Ishikawa (cell line): ENCODE results near the gene IDH3B.

ENCODE experiments used
- CEBPB ChIP-seq: IDR thresholded peaks from 2 replicates; pipeline ENCODE4 v1.6.1; 2012
- CREB1 ChIP-seq: IDR thresholded peaks from 2 replicates; pipeline ENCODE4 v1.6.1; 2012; ENCODE audit warnings: low read depth
- EGR1 ChIP-seq: IDR thresholded peaks from 2 replicates; pipeline ENCODE4 v1.6.1; 2012
- EP300 ChIP-seq: IDR thresholded peaks from 2 replicates; pipeline ENCODE4 v1.6.1; 2012; ENCODE audit warnings: borderline replicate concordance
- FOXM1 ChIP-seq: IDR thresholded peaks from 2 replicates; pipeline ENCODE4 v1.6.1; 2012; ENCODE audit warnings: low read depth, borderline replicate concordance
- MAX ChIP-seq: IDR thresholded peaks from 2 replicates; pipeline ENCODE4 v1.6.1; 2012
- NFIC ChIP-seq: IDR thresholded peaks from 2 replicates; pipeline ENCODE4 v1.6.1; 2012
- RAD21 ChIP-seq: IDR thresholded peaks from 2 replicates; pipeline ENCODE4 v1.6.1; 2012; ENCODE audit warnings: low read depth
- TAF1 ChIP-seq: IDR thresholded peaks from 2 replicates; pipeline ENCODE4 v1.6.1; 2012; ENCODE audit warnings: low read depth, mild to moderate bottlenecking
- TCF12 ChIP-seq: IDR thresholded peaks from 2 replicates; pipeline ENCODE4 v1.6.1; 2012; ENCODE audit warnings: low read depth
- TEAD4 ChIP-seq: IDR thresholded peaks from 2 replicates; pipeline ENCODE4 v1.6.1; 2012
- USF1 ChIP-seq: IDR thresholded peaks from 2 replicates; pipeline ENCODE4 v1.6.1; 2012
- YY1 ChIP-seq: IDR thresholded peaks from 2 replicates; pipeline ENCODE4 v1.6.1; 2012; ENCODE audit warnings: low read depth
- ZBTB7A ChIP-seq: IDR thresholded peaks from 2 replicates; pipeline ENCODE4 v1.6.1; 2012; ENCODE audit warnings: low read depth
- TF ChIP-seq, protein P1 (sequence below): IDR thresholded peaks from 2 replicates; pipeline ENCODE4 v1.6.1; 2012; ENCODE audit warnings: low read depth, mild to moderate bottlenecking

Gene IDH3B

GRCh38 chr20:2692886-2693285 is 28.9 kb upstream of the IDH3B start:
- no peak for TF ChIP-seq RAD21
- TF ChIP-seq YY1: no peak
- TF ChIP-seq TEAD4: no peak
- TF ChIP-seq FOXM1: no peak
- TF ChIP-seq TAF1: no peak
- TF ChIP-seq EP300: no peak
- no peak for TF ChIP-seq MAX
- TF ChIP-seq ZBTB7A: no peak
- TF ChIP-seq, protein P1, sequence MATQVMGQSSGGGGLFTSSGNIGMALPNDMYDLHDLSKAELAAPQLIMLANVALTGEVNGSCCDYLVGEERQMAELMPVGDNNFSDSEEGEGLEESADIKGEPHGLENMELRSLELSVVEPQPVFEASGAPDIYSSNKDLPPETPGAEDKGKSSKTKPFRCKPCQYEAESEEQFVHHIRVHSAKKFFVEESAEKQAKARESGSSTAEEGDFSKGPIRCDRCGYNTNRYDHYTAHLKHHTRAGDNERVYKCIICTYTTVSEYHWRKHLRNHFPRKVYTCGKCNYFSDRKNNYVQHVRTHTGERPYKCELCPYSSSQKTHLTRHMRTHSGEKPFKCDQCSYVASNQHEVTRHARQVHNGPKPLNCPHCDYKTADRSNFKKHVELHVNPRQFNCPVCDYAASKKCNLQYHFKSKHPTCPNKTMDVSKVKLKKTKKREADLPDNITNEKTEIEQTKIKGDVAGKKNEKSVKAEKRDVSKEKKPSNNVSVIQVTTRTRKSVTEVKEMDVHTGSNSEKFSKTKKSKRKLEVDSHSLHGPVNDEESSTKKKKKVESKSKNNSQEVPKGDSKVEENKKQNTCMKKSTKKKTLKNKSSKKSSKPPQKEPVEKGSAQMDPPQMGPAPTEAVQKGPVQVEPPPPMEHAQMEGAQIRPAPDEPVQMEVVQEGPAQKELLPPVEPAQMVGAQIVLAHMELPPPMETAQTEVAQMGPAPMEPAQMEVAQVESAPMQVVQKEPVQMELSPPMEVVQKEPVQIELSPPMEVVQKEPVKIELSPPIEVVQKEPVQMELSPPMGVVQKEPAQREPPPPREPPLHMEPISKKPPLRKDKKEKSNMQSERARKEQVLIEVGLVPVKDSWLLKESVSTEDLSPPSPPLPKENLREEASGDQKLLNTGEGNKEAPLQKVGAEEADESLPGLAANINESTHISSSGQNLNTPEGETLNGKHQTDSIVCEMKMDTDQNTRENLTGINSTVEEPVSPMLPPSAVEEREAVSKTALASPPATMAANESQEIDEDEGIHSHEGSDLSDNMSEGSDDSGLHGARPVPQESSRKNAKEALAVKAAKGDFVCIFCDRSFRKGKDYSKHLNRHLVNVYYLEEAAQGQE: no peak
- TF ChIP-seq TCF12: no peak
- no peak for TF ChIP-seq CEBPB

DNA sequence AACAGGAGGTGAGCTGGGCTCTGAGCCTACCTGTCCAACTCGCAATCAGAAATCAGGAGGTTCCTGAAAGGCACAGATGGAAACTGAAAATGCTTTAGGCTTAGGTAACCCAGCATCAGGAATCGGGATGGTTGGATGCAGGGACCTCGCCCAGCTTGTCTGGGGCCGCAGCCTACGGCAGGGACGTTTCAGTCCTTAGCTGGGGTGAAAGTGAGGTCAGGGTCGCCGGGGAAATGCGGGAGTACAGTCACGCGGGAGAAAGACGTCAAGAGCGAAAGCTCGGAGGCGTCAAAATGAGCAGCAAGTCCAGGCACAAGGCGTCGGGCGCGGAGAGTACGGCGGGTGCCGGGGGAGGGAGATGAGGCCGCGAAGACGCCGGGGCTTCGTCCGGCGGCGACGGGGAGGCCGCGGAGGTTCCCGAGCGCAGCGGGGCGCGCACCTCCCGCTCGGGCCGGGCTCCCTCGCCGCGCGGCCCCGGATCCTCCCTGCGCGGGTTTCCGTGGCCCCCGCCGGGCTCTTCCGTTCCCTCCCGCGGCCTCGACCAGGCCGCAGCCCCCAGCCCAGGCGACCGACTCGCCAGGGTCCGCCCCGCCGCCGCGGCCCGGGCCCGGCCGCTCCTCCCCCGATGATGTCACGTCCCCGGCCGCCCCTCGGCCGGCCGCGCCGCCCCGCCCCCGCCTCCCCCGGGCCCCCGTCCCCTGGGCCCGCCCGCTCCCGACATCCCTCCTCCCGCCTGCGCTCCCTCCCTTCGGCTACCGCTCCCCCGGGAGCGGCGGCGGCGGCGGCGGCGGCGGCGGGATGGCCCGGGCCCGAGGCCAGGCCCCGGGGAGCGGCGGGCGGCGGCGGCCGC is 28.2 kb upstream of the IDH3B start, which contains the start of gene EBF4:
Gene EBF4 (plus strand): TSS at position 745 of the 850 bp plus-strand sequence. CDS start 866 bp downstream, outside the sequence.
- TF ChIP-seq EGR1: no peak
- 0 out of 2 replicates have a peak, but pooled peaks have one; percentile 39 for TF ChIP-seq ZBTB7A
- peak; percentile 94 for TF ChIP-seq MAX

GRCh38 chr20:2691663-2692035 is 27.6 kb upstream of the IDH3B start:
- TF ChIP-seq FOXM1 (no peak), TCF12 (no peak), CEBPB (no peak), MAX (no peak)
- TF ChIP-seq, protein P1: no peak

- no peak for TF ChIP-seq YY1
- no peak for TF ChIP-seq MAX
- no peak for TF ChIP-seq FOXM1
- TF ChIP-seq NFIC: no peak
- TF ChIP-seq, protein P1: no peak
- TF ChIP-seq TAF1: no peak
- no peak for TF ChIP-seq EP300
- TF ChIP-seq EGR1: no peak
Observed at GRCh38 chr20:2691127-2691526, 27.1 kb upstream of the IDH3B start.

DNA sequence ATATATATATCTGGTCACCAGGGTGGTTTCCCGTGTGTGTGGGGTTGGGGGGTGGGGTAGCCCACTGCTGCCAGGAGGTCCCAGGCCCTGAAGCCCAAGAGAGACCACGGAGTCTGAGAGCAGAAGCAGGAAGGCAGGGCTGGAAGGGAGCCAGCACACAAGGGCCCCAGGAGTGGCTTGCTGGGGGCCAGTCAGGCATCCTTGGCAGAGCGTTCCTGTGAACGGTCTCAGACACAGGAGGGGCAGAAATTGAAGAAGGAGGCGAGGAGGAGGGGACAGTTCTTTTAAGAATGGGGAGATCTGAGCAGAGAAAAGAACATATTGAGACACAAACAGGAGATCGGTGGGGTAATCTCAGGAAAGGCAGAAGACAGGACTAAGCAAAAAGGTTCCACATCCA is 26.7 kb upstream of the IDH3B start:
- TF ChIP-seq YY1 (no peak), TAF1 (no peak), ZBTB7A (no peak), CEBPB (no peak), USF1 (no peak), FOXM1 (no peak), MAX (no peak), CREB1 (no peak), EGR1 (no peak), TEAD4 (no peak), RAD21 (no peak), EP300 (no peak), TCF12 (no peak), NFIC (no peak)
- TF ChIP-seq, protein P1: no peak
